ENCODE data around the gene SLC37A4. TPM values are rescaled to one million over a fixed set of nuclear protein-coding genes. Genes with fewer than 3 reads are reported as not detected.

The SLC37A4 gene
- total and polyA plus RNA-seq, 2 experiments from 2014 or later, result 68.0 to 82.3 TPM

DNA sequence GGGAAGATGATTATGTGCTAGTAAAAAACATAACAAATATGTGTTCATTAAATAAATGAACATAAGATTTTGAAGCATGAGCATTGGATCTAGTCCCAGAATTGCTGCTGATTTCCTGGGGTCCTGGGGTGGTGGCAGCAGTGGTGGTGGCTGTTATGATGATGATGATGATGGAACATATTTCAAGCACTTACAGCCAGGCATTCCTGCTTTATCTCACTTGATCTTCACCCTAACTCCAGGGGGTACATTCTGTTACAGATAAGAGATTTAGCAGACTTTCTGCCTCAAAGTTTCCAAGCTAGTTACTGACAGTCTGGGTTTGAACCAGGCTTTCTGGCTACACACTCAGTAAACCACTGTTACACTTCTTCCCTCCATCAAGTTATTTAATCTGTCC lies 6.9 kb downstream of the SLC37A4 start:
- Histone ChIP-seq H3K79me2 (peaks cover 61% of the 10 kb centered on the region), H3K4me3 (no peak overlapping the region), H2AFZ (no peak overlapping the region), H3K4me1 (ENCODE audit: insufficient read depth) (peaks cover 68% of the 10 kb centered on the region), H3K27me3 (no peaks in the 10 kb centered on the region), H3K9me3 (ENCODE audit: low read depth) (no peaks in the 10 kb centered on the region), H3K36me3 (replicated peaks; ENCODE audit: insufficient read depth, low read depth) (no peaks in the 10 kb centered on the region), H3K4me2 (peak overlapping the region; percentile 98), H3K9me2 (replicated peaks; ENCODE audit: insufficient read depth) (no peaks in the 10 kb centered on the region), H4K20me1 (ENCODE audit: insufficient read depth, poor library complexity, severe bottlenecking) (no peaks in the 10 kb centered on the region), H3K27ac (peak overlapping the region; percentile 67)
- DNase-seq (ENCODE audit: low spot score), result no peak
- TF ChIP-seq EZH2 (IDR thresholded peaks at IDR 0.05; ENCODE audit: borderline replicate concordance) (no peak), EZH2phosphoT487 (IDR thresholded peaks at IDR 0.05; ENCODE audit: low read depth, severe bottlenecking, unreplicated experiment) (no peak)
- TF ChIP-seq, protein P1, sequence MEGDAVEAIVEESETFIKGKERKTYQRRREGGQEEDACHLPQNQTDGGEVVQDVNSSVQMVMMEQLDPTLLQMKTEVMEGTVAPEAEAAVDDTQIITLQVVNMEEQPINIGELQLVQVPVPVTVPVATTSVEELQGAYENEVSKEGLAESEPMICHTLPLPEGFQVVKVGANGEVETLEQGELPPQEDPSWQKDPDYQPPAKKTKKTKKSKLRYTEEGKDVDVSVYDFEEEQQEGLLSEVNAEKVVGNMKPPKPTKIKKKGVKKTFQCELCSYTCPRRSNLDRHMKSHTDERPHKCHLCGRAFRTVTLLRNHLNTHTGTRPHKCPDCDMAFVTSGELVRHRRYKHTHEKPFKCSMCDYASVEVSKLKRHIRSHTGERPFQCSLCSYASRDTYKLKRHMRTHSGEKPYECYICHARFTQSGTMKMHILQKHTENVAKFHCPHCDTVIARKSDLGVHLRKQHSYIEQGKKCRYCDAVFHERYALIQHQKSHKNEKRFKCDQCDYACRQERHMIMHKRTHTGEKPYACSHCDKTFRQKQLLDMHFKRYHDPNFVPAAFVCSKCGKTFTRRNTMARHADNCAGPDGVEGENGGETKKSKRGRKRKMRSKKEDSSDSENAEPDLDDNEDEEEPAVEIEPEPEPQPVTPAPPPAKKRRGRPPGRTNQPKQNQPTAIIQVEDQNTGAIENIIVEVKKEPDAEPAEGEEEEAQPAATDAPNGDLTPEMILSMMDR (IDR thresholded peaks at IDR 0.05; ENCODE audit: poor library complexity), result no peak

DNA sequence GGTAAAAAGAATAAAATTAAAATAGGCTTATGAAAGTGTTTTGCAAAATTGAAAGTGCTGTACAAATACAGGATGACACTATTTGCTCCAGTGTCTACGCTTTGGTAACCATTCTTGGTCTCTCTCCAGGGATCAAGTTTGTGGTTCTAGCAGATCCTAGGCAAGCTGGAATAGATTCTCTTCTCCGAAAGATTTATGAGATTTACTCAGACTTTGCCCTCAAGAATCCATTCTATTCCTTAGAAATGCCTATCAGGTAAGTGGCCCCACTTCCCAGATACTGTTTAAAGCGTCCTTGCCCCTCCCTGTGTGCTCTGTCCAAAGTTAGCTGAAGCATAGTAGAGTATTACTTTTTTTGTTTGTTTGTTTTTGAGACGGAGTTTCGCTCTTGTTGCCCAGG lies 9.0 kb downstream of the SLC37A4 start:
- H4K20me1 ChIP-seq (ENCODE audit: insufficient read depth, poor library complexity, severe bottlenecking), result peaks cover 5% of the 10 kb centered on the region
- no peaks in the 10 kb centered on the region for H3K36me3 ChIP-seq (replicated peaks; ENCODE audit: insufficient read depth, low read depth)
- peak overlapping the region; percentile 91 for H3K4me2 ChIP-seq
- TF ChIP-seq, protein P1 (IDR thresholded peaks at IDR 0.05; ENCODE audit: poor library complexity), result no peak
- no peaks in the 10 kb centered on the region for H3K9me2 ChIP-seq (replicated peaks; ENCODE audit: insufficient read depth)
- no peak overlapping the region for H2AFZ ChIP-seq
- no peaks in the 10 kb centered on the region for H3K9me3 ChIP-seq (ENCODE audit: low read depth)
- no peaks in the 10 kb centered on the region for H3K27me3 ChIP-seq
- H3K4me3 ChIP-seq, result no peak overlapping the region
- peak; percentile 15 for DNase-seq (ENCODE audit: low spot score)
- peaks cover 57% of the 10 kb centered on the region for H3K79me2 ChIP-seq
- peaks cover 58% of the 10 kb centered on the region for H3K4me1 ChIP-seq (ENCODE audit: insufficient read depth)
- 84% methylated on average over 5 of the region's 5 CpGs for WGBS (ENCODE audit: low lambda C conversion rate, missing lambda C conversion rate)
- H3K27ac ChIP-seq, result peak overlapping the region; percentile 7

DNA sequence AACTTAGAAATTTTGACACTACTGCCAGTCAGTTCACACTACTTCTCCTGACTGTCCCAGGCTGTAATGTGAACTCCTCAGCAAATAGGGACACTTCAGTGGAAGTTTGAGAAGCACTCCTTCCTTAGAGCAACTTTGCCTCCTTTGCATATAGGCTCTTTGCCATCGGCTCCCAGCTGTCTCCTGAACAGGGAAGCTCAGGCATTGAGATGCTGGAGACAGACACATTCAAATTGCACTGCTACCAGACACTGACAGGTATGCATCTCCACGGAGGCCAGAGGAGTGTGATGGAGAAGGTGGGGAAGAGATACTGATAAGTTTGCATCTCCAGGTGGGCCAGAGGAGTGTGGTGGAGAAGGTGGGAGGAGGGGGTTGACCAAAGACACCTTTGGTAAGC lies 10.7 kb downstream of the SLC37A4 start:
- H3K4me3 ChIP-seq, result peak overlapping the region; percentile 50
- no peak for DNase-seq (ENCODE audit: low spot score)
- no peaks in the 10 kb centered on the region for H3K36me3 ChIP-seq (replicated peaks; ENCODE audit: insufficient read depth, low read depth)
- peaks cover 7% of the 10 kb centered on the region for H4K20me1 ChIP-seq (ENCODE audit: insufficient read depth, poor library complexity, severe bottlenecking)
- no peaks in the 10 kb centered on the region for H3K27me3 ChIP-seq
- no peak overlapping the region for H2AFZ ChIP-seq
- H3K27ac ChIP-seq, result peak overlapping the region; percentile 86
- peak overlapping the region; percentile 91 for H3K4me2 ChIP-seq
- H3K9me2 ChIP-seq (replicated peaks; ENCODE audit: insufficient read depth), result no peaks in the 10 kb centered on the region
- TF ChIP-seq EZH2 (IDR thresholded peaks at IDR 0.05; ENCODE audit: borderline replicate concordance) (no peak), EZH2phosphoT487 (IDR thresholded peaks at IDR 0.05; ENCODE audit: low read depth, severe bottlenecking, unreplicated experiment) (no peak)
- TF ChIP-seq, protein P1 (IDR thresholded peaks at IDR 0.05; ENCODE audit: poor library complexity), result no peak
- H3K9me3 ChIP-seq (ENCODE audit: low read depth), result no peaks in the 10 kb centered on the region
- peaks cover 52% of the 10 kb centered on the region for H3K4me1 ChIP-seq (ENCODE audit: insufficient read depth)
- peaks cover 56% of the 10 kb centered on the region for H3K79me2 ChIP-seq
- WGBS (ENCODE audit: low lambda C conversion rate, missing lambda C conversion rate), result 58% methylated on average over 2 of the region's 2 CpGs
